Mesodermal cell (in vitro differentiated cells): Measurements from ENCODE around the gene CRYAA. TPM values are rescaled to one million over a fixed set of nuclear protein-coding genes. Genes with fewer than 3 reads are reported as not detected.
"Not testable (repeated sequence)": the region's sequence is repeated elsewhere in the genome, so short reads cannot be mapped to it uniquely, and the experiment has no call there.

Experiments used
- H3K27ac ChIP-seq: 2 replicates; pipeline ENCODE4 v1.7.0; 2013; ENCODE audit warnings: mild to moderate bottlenecking, low read depth, low read length, moderate library complexity; ENCODE audit not compliant: severe bottlenecking
- H3K36me3 ChIP-seq: 2 replicates; pipeline ENCODE4 v1.7.1; 2013; ENCODE audit warnings: mild to moderate bottlenecking, low read length, moderate library complexity; ENCODE audit not compliant: control insufficient read depth, insufficient read depth
- H3K4me1 ChIP-seq: one replicate; pipeline ENCODE4 v1.7.1; 2013; ENCODE audit warnings: mild to moderate bottlenecking, low read length; ENCODE audit not compliant: insufficient read depth, control insufficient read depth, poor library complexity, severe bottlenecking
- H3K4me3 ChIP-seq: 2 replicates; pipeline ENCODE4 v1.7.0; 2013; ENCODE audit warnings: low read length, control low read depth, mild to moderate bottlenecking; ENCODE audit not compliant: insufficient read depth, poor library complexity, severe bottlenecking; ENCODE audit errors: extremely low read depth
- H3K9me3 ChIP-seq: 2 replicates; pipeline ENCODE4 v1.7.1; 2013; ENCODE audit warnings: mild to moderate bottlenecking, low read length, moderate library complexity; ENCODE audit not compliant: control insufficient read depth
- WGBS, 2 experiments: methylation state at CpG; one replicate each; pipeline ENCODE4 v1.1.5; 2013; ENCODE audit warnings: missing lambda C conversion rate in 2 of 2; ENCODE audit not compliant: insufficient coverage in 2 of 2; 5-methylcytosine and 5-hydroxymethylcytosine counted together
- polyA plus RNA-seq, 2 experiments: library from polyadenylated mRNA; stranded (reverse); fragments of 50-300 nt; gene quantifications; one replicate each; pipeline ENCODE4 v1.2.3, GENCODE V29; 2013

Gene CRYAA, protein sequence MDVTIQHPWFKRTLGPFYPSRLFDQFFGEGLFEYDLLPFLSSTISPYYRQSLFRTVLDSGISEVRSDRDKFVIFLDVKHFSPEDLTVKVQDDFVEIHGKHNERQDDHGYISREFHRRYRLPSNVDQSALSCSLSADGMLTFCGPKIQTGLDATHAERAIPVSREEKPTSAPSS
- not detected for polyA plus RNA-seq (2013, experiment 1 of 2)
- not detected for polyA plus RNA-seq (2013, experiment 2 of 2)

- H3K4me3 ChIP-seq, H3K9me3 ChIP-seq, H3K4me1 ChIP-seq, H3K27ac ChIP-seq, H3K36me3 ChIP-seq: not testable (repeated sequence)
- no CpG with 5 or more reads among the region's 16 CpGs for WGBS, 2 experiments
Measured at GRCh38 chr21:43168708-43169107, at the start of gene CRYAA. Gene CRYAA (plus strand): TSS chr21:43169008. CDS start chr21:43169100, 92 bp downstream.

DNA sequence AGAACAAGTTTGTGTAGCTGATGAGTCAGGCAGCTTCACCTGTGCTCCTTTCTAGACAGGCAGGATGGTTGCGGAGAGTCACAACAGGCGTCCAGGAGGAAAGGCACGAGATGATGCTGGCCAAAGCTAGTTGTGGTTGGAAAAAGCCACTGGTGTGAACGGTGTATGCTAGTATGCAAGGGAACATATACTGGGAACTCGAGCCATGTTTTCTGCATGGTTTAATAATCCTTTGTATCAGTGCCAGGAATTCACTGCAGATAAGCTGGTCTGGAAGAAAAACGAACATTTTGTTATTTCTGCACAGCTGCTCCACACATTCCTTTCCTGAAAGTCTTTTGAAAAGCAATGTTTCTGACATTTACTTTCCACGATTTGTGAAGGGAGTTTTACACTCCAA, 38.7 kb upstream of the CRYAA start:
- no CpG with 5 or more reads among the region's 7 CpGs for WGBS, 2 experiments
- H3K4me1 ChIP-seq, H3K9me3 ChIP-seq, H3K4me3 ChIP-seq, H3K36me3 ChIP-seq, H3K27ac ChIP-seq: not testable (repeated sequence)

DNA sequence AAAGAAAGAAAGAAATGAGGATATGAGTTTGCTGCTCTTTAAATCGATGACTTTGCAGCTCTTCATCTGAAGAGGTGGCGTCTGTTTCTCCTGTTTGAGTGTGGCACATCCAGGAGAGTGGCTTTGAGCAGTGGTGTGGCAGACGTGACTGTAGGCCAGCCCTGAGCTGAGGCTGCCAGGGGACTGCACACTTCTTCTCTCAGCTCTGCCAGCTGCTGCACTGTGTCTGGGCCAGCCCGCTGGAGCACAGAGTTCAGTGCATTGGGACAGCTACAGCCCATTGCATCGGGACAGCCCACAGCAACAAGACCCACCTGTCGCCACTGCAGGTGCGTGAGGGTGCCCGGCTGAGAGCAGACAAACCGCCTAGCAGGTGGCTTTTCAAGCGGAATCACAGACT, 34.3 kb upstream of the CRYAA start:
- not testable (repeated sequence) for H3K36me3 ChIP-seq, H3K4me3 ChIP-seq, H3K27ac ChIP-seq, H3K4me1 ChIP-seq, H3K9me3 ChIP-seq
- no CpG with 5 or more reads among the region's 10 CpGs for WGBS, 2 experiments

DNA sequence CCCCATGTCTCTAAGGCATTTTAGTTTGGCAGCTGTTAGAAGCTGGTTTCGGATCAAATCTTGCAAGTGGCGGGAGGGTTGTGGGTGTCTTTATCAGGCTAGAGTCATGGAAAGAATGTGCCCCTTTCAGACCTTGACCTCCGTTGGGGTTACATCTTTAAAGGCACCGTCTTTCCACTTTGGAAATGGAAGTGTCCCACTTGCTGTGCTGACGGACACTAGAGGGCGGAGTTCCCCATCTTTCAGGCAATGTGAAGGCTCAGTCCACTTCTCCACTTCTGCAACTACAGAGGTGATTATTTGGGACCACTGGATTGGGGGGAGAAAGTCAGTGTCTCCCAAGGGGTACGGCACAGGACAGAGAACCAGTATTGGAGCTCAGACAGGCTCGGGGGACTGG, 29.9 kb upstream of the CRYAA start:
- not testable (repeated sequence) for H3K27ac ChIP-seq, H3K36me3 ChIP-seq, H3K4me3 ChIP-seq, H3K4me1 ChIP-seq, H3K9me3 ChIP-seq
- WGBS, 2 experiments = no CpG with 5 or more reads among the region's 8 CpGs

GRCh38 chr21:43141407-43141806, 27.4 kb upstream of the CRYAA start:
- H3K9me3 ChIP-seq, H3K36me3 ChIP-seq, H3K4me1 ChIP-seq, H3K4me3 ChIP-seq, H3K27ac ChIP-seq: not testable (repeated sequence)
- WGBS, 2 experiments = no CpG with 5 or more reads among the region's 17 CpGs

GRCh38 chr21:43146637-43147036, 22.2 kb upstream of the CRYAA start:
- no CpG with 5 or more reads among the region's 12 CpGs for WGBS, 2 experiments
- H3K4me1 ChIP-seq, H3K36me3 ChIP-seq, H3K9me3 ChIP-seq, H3K27ac ChIP-seq, H3K4me3 ChIP-seq: not testable (repeated sequence)

- not testable (repeated sequence) for H3K27ac ChIP-seq, H3K36me3 ChIP-seq, H3K4me3 ChIP-seq, H3K9me3 ChIP-seq, H3K4me1 ChIP-seq
- no CpG with 5 or more reads among the region's 7 CpGs for WGBS, 2 experiments
Measured at GRCh38 chr21:43147999-43148398, 20.8 kb upstream of the CRYAA start.

DNA sequence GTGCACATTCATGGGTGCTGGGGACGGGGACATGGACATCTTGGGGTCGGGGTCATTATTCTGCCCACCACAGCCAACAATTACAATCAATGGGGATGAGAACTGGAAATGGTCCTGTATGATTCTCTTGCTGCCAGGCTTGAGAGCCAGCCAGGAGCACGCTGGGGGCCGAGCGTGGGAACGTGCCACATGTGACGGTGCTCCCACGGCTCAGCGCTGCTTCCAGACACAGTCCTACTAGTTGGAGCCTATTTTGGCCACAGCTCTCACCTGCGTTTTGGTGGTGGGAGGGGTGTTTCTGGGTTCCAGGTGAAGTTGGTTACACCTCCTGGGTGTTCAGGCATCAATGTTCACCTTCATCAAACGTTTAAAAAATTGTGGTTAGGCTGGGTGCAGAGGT, 19.5 kb upstream of the CRYAA start:
- not testable (repeated sequence) for H3K4me1 ChIP-seq, H3K36me3 ChIP-seq, H3K27ac ChIP-seq, H3K4me3 ChIP-seq, H3K9me3 ChIP-seq
- no CpG with 5 or more reads among the region's 11 CpGs for WGBS, 2 experiments

DNA sequence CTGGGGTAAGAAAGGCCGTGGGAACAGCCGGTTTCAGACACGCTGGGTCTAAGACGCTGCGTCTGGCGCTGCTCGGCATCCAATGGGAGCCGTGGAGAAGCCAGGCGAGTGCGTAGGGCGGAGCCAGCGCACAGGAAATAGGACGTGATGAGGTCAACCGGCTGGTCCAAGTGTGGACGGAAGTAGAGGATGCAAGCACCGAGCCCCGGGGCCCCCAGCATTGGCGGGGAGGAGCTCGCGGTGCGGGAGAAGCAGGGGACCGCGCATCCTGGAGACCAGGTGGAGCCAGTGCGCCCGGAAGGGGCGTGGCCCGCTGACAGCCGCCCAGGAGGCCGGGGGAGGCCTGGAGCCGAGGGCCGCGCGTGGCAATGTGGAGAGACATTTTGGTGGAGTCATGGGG, 15.2 kb upstream of the CRYAA start:
- not testable (repeated sequence) for H3K36me3 ChIP-seq, H3K4me3 ChIP-seq, H3K27ac ChIP-seq, H3K9me3 ChIP-seq, H3K4me1 ChIP-seq
- no CpG with 5 or more reads among the region's 33 CpGs for WGBS, 2 experiments

DNA sequence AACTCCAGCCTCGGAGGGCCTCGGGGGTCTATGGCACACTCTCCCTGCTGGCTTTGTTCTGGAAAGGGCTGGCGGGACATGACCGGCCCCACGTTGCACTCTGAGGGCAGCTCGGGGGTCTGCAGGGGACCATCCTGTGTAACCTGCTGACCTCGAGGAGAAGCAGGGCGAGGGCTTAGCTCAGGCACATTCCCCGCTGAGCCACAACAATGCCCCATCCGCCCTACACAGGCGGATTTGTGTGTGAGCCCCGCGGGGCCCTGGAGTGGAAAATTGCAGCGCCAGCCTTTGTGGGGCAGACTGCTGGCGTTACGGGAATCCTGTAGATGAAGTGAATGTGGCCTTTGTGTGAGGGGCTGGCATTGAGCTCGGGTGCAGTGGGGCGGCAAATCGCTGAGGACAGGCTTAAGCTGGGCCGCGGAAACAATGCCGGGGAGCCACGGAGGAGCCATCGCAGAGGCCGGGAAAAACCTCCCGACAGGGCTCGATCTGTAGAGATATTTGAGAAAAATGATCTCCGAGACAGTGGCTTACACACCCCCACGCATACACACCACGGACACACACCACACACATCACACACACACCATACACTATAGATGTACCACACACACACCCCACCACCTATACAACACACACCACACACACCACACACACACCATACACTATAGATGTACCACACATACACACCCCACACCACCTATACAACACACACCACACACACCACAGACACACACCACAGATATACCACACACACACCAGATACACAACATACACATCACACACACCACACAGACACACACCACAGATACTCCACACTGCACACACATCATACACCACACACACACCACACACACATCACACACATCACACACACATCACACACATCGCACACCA, 9.3 kb upstream of the CRYAA start:
- no CpG with 5 or more reads among the region's 31 CpGs for WGBS, 2 experiments
- not testable (repeated sequence) for H3K9me3 ChIP-seq, H3K27ac ChIP-seq, H3K36me3 ChIP-seq, H3K4me1 ChIP-seq, H3K4me3 ChIP-seq
